Hindlimb muscle (tissue), 1 donor: Measurements from ENCODE around the gene ATP11B. TPM values are rescaled to one million over a fixed set of nuclear protein-coding genes. Genes with fewer than 3 reads are reported as not detected.
A peak's percentile ranks its signal among the peaks of the same experiment; 100 is the strongest.

Source experiments
- DNase-seq: peaks from one replicate; pipeline ENCODE4 v3.0.0-alpha.2; 2013
- polyA plus RNA-seq: library from polyadenylated mRNA; unstranded; fragments of 120-200 nt; gene quantifications from one replicate; pipeline ENCODE4 v1.2.1, GENCODE V29; 2013; ENCODE audit not compliant: insufficient read length

ATP11B gene
- polyA plus RNA-seq, result 39.7 TPM

- peak; percentile 82 for DNase-seq
Observed at GRCh38 chr3:182792901-182793662, at the start of gene ATP11B. Gene ATP11B, plus strand, starts transcription at chr3:182793504. Its CDS starts 256 bp downstream, at chr3:182793760.

- DNase-seq, result no peak
Observed at GRCh38 chr3:182746959-182747358, 46.3 kb upstream of the ATP11B start.

GRCh38 chr3:182755308-182755707 is 38.0 kb upstream of the ATP11B start:
- DNase-seq, result no peak

GRCh38 chr3:182755712-182756111 is 37.6 kb upstream of the ATP11B start:
- DNase-seq, result no peak

GRCh38 chr3:182760576-182761164 is 32.6 kb upstream of the ATP11B start:
- DNase-seq, result no peak

GRCh38 chr3:182763896-182764295 is 29.4 kb upstream of the ATP11B start:
- no peak for DNase-seq

GRCh38 chr3:182765287-182765686 is 28.0 kb upstream of the ATP11B start:
- no peak for DNase-seq

- no peak for DNase-seq
Observed at GRCh38 chr3:182766099-182766498, 27.2 kb upstream of the ATP11B start.

GRCh38 chr3:182768413-182768812 is 24.9 kb upstream of the ATP11B start:
- no peak for DNase-seq

GRCh38 chr3:182769673-182770072 is 23.6 kb upstream of the ATP11B start:
- no peak for DNase-seq

- DNase-seq, result no peak
Observed at GRCh38 chr3:182782149-182782548, 11.2 kb upstream of the ATP11B start.

GRCh38 chr3:182783106-182783505 is 10.2 kb upstream of the ATP11B start:
- DNase-seq, result no peak

- no peak for DNase-seq
Observed at GRCh38 chr3:182784542-182784941, 8.8 kb upstream of the ATP11B start.

GRCh38 chr3:182785142-182785541 is 8.2 kb upstream of the ATP11B start:
- DNase-seq, result no peak

GRCh38 chr3:182785756-182786155 is 7.5 kb upstream of the ATP11B start:
- no peak for DNase-seq

- DNase-seq, result no peak
Observed at GRCh38 chr3:182786564-182787196, 6.6 kb upstream of the ATP11B start.

GRCh38 chr3:182787302-182788036 is 5.8 kb upstream of the ATP11B start:
- no peak for DNase-seq

- no peak for DNase-seq
Observed at GRCh38 chr3:182789371-182789770, 3.9 kb upstream of the ATP11B start.

GRCh38 chr3:182790612-182791011 is 2.7 kb upstream of the ATP11B start:
- DNase-seq, result no peak

GRCh38 chr3:182793663-182794454 is 555 bp downstream of the ATP11B start:
- DNase-seq, result peak; percentile 59

GRCh38 chr3:182794455-182795388 is 1.4 kb downstream of the ATP11B start:
- no peak for DNase-seq
